Measurements from ENCODE around the gene TALDO1.

- no peak for TF ChIP-seq CTCF (IDR thresholded peaks at IDR 0.05)
- TF ChIP-seq POLR2A (IDR thresholded peaks at IDR 0.05) = no peak
Measured at GRCh38 chr11:742571-743201, 4.6 kb upstream of the TALDO1 start.
